ENCODE results near the gene PCBP3. TPM values are rescaled to one million over a fixed set of nuclear protein-coding genes. Genes with fewer than 3 reads are reported as not detected.
A peak's percentile ranks its signal among the peaks of the same experiment; 100 is the strongest.

PCBP3 gene
- total and polyA plus RNA-seq, 2 of the 8 experiments (the other 6 are each of a cell fraction or from before 2014, with no cell fraction given): 3.5 to 6.3 TPM

- H3K9me3 ChIP-seq (ENCODE audit: insufficient read depth in 2 of 2, low read depth in 1 of 2, low read length in 1 of 2): no peaks in the 10 kb centered on the region
- H3K23me2 ChIP-seq (ENCODE audit: low read depth, low read length): no peaks in the 10 kb centered on the region
- no peak overlapping the region for H3K9ac ChIP-seq (replicated peaks in 1 of 4; ENCODE audit: extremely low read depth in 1 of 4, low read depth in 3 of 4, low read length in 3 of 4)
- no peak overlapping the region for H2BK120ac ChIP-seq (replicated peaks; ENCODE audit: low read depth, low read length)
- no peak overlapping the region for H3K27ac ChIP-seq (ENCODE audit: low read depth, low read length)
- H4K5ac ChIP-seq (ENCODE audit: insufficient read length, low read depth, low read length): no peak overlapping the region
- no peaks in the 10 kb centered on the region; a peak in 1 of 7 replicates for H3K4me1 ChIP-seq (replicated peaks in 1 of 4; ENCODE audit: control insufficient read depth in 3 of 4, insufficient read depth in 4 of 4, low read length in 3 of 4)
- H4K8ac ChIP-seq (ENCODE audit: extremely low read depth, insufficient read depth, low read length): peak overlapping the region; percentile 7; the same call in 1 of the 2 replicates
- no peaks in the 10 kb centered on the region for H3K27me3 ChIP-seq (replicated peaks in 1 of 4; ENCODE audit: control insufficient read depth in 3 of 4, extremely low read depth in 1 of 4, insufficient read depth in 3 of 4, low read length in 3 of 4)
- H2BK5ac ChIP-seq (ENCODE audit: low read depth, low read length): no peak overlapping the region
- no peaks in the 10 kb centered on the region for H3K79me1 ChIP-seq (ENCODE audit: low read depth, low read length)
- H3K23ac ChIP-seq (ENCODE audit: insufficient read length): no peak overlapping the region
- no peak overlapping the region for H3K4me3 ChIP-seq (ENCODE audit: extremely low read depth in 1 of 4, insufficient read depth in 2 of 4, low read depth in 3 of 4, low read length in 4 of 4)
- H2AK5ac ChIP-seq (ENCODE audit: low read depth, low read length): no peak overlapping the region
- no peak overlapping the region for H2BK12ac ChIP-seq (ENCODE audit: low read depth, low read length)
- DNase-seq (ENCODE audit: low read depth in 1 of 2, low spot score in 2 of 2) (peak in 1 of 2 experiments; percentile 31), FAIRE-seq (no peak)
- WGBS, 2 experiments (ENCODE audit: extremely low coverage in 1 of 2, insufficient coverage in 1 of 2, insufficient read length in 1 of 2, insufficient replicate concordance in 2 of 2, low coverage in 1 of 2, low lambda C conversion rate in 2 of 2, missing lambda C conversion rate in 1 of 2): 87% methylated on average over 11 of the region's 11 CpGs; no CpG with 5 or more reads in 1 of the 2 experiments
- H3K36me3 ChIP-seq (ENCODE audit: control insufficient read depth in 2 of 4, insufficient read depth in 4 of 4, low read length in 3 of 4): no peaks in the 10 kb centered on the region
- no peaks in the 10 kb centered on the region for H4K20me1 ChIP-seq (replicated peaks in 1 of 2; ENCODE audit: control insufficient read depth in 1 of 2, insufficient read depth in 2 of 2, low read length in 2 of 2)
- H3K4me2 ChIP-seq (ENCODE audit: insufficient read depth in 1 of 2, low read depth in 2 of 2, low read length in 2 of 2): no peak overlapping the region
- no peak overlapping the region for H4K91ac ChIP-seq (replicated peaks; ENCODE audit: insufficient read length, low read length)
- POLR2A ChIA-PET (ENCODE audit: partially characterized antibody): no interaction called here
- no peak overlapping the region for H3K4ac ChIP-seq (replicated peaks; ENCODE audit: insufficient read length, low read depth, low read length)
- no peak overlapping the region for H2BK15ac ChIP-seq (ENCODE audit: low read length)
- no peak overlapping the region for H3K56ac ChIP-seq (replicated peaks; ENCODE audit: insufficient read length, low read depth, low read length)
- H2AFZ ChIP-seq (ENCODE audit: low read length): no peak overlapping the region
- no peaks in the 10 kb centered on the region for H3K79me2 ChIP-seq (ENCODE audit: control insufficient read depth in 1 of 2, insufficient read depth in 2 of 2, low read length in 2 of 2)
- no peak overlapping the region for H3K14ac ChIP-seq (ENCODE audit: insufficient read length)
- no peak overlapping the region for H2BK20ac ChIP-seq (ENCODE audit: low read length)
- CTCF ChIA-PET (ENCODE audit: partially characterized antibody): no interaction called here
- no peak overlapping the region for H3K18ac ChIP-seq (ENCODE audit: extremely low read depth, low read length)
- TF ChIP-seq USF2 (IDR thresholded peaks at IDR 0.05; ENCODE audit: low read length): no peak
Measured at GRCh38 chr21:45827881-45828579, 184.5 kb downstream of the PCBP3 start.
